Fibroblast of skin of right quadriceps (primary cell): ENCODE data around the gene TEX38.
"Not testable (repeated sequence)": the region's sequence is repeated elsewhere in the genome, so short reads cannot be mapped to it uniquely, and the experiment has no call there.

ENCODE experiments used
- DNase-seq: peaks from one replicate; pipeline ENCODE4 v3.0.0-alpha.2; 2013

The TEX38 gene

DNA sequence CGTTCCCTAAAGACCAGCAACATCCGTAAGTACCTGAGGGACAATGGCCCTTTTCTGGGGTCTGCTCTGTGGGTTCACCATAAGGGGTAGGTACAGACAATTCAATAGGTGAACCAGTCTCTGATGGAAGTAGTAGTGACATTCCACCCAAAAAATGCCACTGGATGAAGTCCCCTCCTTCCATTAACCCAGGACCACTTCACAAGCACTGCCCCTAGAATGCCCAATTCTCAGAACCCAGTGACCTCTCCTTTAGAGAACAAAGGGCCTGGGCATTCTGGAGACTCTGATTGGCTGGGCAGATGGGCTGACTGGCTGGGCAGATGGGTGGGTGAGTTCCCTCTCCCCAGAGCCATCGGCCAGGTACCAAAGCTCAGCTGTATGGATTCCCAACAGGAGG is at the start of gene TEX38:
Gene TEX38, plus strand, starts transcription at position 301 of the 400 bp plus-strand sequence. Its CDS starts 81 bp downstream, at position 382.
- no peak for DNase-seq

DNA sequence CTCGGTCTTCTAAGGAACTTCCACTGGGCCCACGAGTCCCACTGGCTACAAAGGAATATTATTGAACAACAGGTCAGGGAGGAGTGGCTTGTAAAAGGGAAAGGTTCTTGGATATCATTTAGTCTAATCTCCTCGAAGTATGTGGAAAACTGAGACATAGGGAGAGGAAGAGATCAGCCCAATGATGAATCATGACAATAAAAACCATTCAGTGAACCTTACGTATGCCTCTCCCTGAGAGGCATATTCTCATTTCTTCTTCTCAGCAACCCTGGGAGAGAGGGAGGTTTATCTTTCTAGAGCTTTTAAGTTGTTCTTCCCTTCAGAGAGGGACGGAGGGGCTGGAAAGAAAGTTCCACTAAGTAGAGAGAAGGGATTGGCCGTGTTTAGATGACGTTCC is 49.7 kb upstream of the TEX38 start:
- DNase-seq, result no peak

DNA sequence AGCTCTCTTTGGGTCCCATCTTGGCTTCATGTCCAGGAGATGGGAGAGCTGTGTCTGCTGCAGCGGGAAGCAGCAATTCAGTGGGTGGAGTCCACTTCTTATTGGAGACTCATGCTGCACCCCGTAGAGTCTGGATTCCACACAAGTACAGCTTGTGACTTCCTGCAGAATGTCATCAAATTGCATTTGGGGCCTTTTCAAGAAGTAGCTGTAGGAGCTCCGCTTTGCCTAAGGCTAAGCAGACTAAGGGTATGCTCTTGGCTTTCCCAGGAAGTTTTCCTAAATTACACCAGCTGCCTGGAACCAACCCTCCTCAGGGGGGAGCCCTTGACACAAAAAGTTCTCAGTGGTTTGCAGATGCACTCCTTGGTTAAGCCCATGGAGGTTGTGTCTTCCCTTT is 49.3 kb upstream of the TEX38 start:
- peak; percentile 25 for DNase-seq

DNA sequence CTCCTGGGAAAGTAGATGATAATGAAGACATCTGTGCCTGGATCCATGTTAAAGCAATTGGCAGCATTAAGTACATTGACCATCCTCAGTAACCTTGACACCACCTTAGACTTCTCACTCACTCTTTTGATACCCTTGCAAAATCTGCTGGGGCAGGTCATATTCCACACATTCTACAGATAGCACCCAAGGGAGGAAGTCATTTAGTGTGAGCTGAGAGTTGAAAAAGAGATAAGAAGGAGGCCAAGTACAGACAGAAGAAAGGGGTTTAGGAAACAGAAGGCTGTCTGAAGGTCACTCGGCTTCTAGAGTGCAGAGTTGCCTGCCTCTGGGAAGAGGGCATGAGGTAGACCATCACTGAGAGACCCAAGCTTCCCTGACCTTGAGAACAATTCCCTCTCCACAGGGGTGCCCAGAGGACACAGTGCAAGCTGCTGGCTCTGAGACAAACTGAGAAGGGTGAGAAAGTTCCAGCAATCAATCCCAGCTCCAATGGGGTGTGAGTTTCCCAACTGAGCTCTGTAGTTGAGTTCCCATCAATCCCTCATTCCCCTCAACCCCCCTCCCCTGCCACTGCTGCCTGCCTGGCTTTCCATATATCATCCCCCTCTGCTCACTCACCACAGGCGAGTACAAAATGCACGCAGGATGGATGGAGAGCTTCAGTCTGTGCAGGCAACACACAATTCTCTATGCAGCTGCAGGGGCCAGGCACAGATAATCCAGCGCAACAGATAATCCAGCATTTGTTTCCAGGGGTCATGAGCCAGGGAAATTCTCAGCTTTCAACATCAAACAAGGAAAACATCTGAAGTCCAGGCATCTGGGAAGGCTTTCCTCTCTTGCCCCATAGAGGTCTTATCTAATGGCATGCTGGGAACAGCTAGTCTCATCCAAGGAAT is 47.7 kb upstream of the TEX38 start:
- DNase-seq, result no peak

DNA sequence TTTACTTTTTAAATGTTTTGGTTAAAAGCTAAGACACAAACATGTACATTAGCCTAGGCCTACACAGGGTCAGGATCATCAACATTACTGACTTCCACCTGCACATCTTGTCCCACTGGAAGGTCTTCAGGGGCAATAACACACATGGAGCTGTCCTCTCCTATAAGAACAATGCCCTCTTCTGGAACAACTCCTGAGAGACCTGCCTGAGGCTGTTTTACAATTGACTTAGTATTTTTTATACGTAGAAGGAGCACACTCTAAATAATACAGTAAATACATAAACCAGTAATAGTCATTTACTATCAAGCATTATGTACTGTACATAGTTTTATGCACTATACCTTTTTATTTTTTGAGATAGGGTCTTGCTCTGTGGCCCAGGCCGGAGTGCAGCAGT is 40.9 kb upstream of the TEX38 start:
- no peak for DNase-seq

DNA sequence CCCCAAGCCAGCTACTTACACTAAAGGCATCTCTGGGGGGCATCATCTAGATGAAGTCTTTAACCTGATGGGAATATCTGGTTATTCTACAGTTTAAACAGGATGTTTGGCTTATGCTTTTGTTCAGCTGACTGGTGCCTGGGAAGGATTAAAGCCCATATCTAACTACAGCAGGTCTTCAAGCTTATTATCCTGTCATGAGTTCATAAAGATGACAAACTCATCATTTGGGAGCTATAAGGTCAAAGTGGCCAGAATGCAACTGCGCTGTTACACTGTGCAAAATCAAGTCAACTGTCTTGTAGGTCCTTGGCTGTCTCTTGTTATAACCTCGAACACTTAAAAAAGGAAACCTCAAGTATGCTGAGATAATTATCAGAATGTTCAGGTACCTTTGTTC is 36.4 kb upstream of the TEX38 start:
- DNase-seq, result no peak

DNA sequence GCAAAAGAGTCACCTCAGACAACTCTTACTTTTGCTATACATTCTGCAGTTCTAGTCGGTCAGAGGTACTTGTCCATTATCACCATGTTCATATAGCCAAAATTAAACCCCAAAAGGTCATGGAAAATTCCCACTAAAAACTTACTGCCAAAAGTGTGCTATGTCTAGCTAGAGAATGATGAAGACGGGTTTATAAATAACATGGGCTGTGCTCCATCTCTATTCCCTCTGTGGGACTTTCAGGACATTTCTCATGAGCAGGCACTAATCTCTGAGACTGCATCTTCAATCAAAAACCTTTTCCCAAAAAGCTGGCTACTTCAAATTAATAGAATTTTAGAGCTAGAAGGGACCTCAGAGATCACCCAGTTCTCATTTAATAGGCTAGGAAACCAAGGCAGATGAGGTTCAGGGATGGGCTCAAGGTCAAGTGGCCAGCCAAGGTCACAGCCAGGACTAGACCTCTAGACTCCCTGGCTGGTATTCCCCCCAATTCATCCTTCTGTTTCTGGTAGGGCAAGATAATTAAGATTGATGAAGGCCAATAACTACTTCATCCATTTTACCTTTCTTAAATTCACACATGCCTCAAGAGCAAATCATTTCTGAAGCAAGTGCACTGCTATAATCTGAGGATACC is 34.1 kb upstream of the TEX38 start:
- DNase-seq, result no peak

DNA sequence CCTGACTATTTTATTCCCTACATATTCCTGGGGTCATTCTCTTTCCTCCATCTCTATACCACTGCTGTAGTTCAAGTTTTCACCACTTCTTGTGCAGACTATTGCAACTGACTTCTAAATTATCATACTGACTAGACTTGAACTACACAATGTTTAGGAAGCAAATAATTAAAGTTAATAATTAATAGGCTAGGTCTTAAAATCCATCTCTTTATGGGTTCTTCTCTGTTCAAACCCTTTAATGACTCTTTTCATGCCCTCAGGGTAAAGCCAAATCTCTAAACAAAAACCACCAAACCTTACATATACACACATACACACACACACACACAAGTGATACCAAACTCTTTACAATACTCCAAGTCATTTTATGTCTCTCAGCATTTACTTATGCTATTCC is 32.7 kb upstream of the TEX38 start:
- no peak for DNase-seq

DNA sequence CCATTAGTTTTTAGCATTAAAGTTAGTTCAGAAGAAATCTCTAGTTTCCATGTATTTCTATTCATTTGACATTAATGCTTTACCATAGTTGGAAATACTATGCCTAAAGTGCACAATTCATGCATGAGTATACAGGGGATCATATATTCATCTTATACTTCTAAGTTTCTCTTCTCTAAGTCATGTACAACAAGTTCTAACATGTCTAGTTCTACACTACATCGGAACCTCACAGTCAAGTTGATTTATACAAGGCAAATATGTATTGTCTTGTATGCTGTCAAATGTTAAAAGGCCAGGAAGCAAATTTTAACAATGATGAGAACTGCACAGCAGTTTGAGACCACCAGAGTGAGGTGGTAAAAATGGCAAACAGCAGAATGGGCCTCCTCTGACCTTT is 32.1 kb upstream of the TEX38 start:
- DNase-seq, result no peak

DNA sequence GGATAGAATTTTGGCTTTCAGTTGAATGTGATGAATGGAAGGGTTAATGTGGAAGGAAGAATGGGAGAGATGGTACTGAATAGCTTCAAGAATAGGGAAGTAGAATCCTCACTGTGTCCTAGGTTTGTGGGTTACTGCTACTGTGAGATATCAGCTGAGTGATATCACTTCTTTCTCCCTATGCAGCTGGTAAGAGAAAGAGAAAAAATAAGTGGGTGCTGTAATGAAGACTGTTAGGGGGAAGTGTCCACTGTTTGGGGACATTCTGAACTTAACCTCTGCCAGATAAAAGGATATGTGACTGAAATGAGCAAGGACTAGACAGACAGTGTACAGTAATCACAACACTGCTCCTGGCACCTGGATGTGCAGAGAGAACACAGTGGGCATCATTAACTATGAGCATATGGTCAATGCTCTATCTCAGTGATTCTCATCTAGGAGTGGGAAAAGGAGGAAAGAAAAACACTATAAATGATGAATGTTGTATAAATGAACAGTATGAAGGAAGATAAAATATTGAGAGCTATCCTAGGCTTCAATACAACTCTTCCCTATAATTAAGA is 29.5 kb upstream of the TEX38 start:
- DNase-seq, result no peak

DNA sequence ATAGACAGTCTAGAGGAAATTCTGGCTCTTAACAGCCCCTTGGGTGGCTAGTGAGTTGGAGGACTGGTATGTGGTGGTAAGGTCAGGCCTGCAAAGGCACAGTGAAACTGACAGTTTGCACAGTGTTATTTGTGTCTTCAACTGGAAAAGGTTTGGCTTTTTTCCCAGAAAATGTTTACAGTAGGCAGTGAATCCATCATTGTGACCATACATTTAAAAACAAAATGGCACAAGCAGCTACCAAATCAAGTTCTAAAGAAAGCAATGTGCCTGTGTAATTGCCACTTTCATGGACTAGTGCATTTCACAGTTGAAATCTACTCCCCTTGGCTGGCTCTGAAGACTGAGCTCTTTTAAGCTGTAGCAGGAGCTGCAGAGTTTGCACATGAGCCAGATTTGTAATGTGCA is 28.3 kb upstream of the TEX38 start:
- peak; percentile 92 for DNase-seq

DNA sequence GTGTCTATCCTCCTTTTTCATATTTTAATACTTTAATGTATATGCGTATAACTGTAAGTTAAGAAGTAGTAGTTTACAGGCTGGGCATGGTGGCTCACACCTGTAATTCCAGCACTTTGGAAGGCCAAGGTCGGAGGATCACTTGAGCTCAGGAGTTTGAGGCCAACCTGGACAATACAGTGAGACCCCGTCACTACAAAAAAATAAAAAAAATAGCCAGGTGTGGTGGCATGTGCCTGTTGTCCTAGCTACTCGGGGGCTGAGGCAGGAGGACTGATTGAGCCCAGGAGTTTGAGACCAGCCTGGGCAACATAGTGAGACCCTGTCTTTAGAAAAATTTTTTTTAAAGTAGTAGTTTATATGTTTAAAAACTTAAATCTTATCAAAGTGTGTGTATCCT is 25.8 kb upstream of the TEX38 start:
- DNase-seq, result no peak

DNA sequence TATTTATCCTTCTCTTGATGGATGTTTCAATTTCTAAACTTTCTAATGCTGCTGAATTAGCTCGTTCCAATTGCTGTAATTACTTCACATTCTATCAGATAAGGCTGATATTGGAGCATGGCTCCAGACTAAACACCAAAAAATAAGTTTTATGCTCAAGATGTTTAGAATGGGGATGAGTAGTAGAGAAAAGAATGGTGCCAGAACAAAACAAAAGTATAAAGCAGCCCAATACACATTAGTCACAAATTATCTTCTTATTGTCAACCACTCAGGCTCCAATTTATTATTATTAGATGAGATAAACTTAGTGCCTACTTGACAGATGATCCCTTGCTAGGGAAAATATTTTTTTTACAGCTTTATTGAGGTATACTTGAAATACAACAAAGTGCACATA is 25.3 kb upstream of the TEX38 start:
- no peak for DNase-seq

DNA sequence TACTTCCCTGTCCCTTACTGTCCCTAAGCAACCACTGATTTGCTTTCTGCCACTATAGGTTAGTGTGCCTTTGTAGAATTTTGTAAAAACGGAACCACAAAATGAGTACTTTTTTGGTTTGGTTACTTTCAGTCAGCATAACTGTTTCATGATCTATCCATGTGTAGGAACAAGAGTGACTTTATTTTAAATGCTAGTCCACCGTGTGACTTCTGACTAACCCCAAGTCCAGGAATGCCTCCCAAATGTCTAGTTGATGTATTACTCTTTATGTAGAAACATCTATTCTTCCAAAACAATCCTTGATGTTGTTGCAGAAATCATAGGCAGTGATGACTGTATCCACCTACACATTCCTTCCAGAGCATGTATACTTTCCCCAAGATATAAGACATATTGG is 24.8 kb upstream of the TEX38 start:
- peak; percentile 28 for DNase-seq

DNA sequence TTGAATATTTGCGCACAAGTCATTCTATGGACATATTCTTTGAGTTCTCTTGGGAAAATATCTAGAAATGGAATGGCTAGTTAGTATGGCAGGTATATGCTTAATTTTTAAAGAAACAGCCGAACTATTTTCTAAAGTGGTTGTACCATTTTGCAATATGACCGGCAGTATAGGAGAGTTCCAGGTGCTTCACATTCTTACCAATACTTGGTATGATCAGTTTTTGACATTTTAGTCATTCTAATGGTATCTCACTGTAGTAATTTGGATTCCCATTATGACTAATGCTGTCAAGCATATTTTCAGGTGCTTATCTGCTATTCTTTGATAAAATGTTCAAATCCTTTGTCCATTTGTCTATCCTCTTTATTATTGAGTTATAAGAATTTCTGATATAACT is 24.0 kb upstream of the TEX38 start:
- no peak for DNase-seq

DNA sequence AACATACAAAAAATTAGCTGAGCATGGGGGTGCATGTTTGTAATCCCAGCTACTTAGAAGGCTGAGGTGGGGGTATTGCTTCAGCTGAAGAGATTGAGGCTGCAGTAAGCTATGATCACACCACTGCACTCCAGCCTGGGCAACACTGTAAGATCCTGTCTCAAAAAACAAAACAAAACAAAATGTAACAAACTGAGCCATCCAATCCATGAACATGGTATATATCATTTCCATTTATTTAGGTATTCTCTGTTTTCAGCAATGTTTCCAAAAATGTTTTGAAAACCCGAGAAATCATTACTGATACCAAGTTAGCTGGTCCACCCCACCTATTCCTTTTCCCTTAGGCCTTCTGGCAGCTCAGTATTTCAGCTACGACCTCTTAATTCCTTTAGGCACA is 21.9 kb upstream of the TEX38 start:
- no peak for DNase-seq

DNA sequence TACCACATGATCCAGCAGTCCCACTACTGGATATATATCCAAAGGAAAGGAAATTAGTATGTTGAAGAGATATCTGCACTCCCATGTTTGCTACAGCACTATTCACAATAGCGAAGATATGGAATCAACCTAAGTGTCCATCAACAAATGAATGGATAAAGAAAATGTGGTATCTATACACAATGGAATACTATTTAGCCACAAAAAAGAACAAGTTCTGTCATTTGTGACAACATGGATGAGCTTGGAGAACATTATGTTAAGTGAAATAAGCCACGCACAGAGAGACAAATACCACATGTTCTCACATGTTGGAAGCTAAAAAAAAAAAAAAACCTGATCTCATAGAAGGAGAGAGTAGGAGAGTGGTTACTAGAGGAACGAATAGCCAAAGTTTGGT is 21.2 kb upstream of the TEX38 start:
- DNase-seq, result no peak

DNA sequence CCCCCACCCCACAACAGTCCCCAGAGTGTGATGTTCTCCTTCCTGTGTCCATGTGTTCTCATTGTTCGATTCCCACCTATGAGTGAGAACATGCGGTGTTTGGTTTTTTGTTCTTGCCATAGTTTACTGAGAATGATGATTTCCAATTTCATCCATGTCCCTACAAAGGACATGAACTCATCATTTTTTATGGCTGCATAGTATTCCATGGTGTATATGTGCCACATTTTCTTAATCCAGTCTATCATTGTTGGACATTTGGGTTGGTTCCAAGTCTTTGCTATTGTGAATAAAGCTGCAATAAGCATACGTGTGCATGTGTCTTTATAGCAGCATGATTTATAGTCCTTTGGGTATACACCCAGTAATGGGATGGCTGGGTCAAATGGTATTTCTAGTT is 20.5 kb upstream of the TEX38 start:
- not testable (repeated sequence) for DNase-seq

DNA sequence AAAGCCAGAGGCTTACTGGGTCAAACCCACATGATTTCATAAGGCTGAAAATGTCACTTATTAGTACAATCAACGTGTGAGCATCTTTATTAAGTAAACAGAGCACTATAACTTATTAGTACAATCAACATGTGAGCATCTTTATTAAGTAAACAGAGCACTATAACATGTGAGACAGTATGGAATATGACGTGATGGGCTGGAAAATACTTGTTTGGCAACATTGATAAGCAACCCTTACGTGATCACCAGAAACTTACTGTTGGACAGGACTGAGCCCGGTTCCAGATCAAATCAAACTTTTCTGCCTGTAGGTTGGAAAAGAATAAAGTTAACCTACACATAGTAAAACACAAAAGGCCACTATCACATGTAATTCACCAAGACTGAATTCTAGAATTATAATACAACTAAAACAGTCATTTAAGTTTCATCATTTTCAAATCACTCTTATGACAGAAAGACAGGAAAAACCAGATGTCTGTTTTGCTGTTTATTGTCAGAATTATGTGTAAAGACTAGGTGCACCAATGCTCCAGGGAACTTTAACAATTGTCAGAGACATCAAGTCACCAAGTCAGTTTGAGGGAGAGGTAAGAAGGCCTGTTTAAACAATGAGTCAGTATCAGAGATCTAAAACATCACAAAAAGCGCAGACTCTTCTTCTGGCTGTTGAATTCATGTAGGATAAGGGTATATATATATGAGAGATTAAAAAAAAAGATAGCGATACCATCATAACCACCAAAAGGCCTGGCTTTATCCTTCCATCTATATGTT is 19.1 kb upstream of the TEX38 start:
- DNase-seq, result no peak

DNA sequence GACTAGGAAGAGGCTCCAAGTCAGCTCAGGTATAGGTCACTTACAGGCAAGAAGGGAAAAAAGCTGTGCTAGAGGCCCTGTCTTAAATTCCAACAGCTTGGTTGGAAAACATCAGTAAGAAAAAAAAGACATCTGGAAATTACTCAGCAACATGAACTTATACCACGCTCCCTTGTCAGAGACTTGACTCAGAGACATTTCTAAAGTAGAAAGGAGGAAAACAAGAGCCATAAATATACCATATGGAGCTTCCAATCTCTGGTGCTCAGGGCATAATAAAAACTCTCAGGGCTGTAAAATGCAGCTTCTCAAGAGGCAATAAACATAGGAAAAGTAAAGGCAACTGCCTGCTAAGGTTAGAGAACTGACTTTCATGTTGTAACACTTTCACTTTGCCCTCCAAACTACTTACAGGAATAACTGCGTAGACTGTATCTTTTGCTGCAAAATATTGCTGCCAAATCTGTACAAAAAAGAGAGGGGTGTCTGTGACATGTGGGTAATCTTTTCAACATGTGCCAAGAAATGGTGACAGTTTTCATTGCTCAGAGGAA is 18.2 kb upstream of the TEX38 start:
- peak; percentile 60 for DNase-seq

DNA sequence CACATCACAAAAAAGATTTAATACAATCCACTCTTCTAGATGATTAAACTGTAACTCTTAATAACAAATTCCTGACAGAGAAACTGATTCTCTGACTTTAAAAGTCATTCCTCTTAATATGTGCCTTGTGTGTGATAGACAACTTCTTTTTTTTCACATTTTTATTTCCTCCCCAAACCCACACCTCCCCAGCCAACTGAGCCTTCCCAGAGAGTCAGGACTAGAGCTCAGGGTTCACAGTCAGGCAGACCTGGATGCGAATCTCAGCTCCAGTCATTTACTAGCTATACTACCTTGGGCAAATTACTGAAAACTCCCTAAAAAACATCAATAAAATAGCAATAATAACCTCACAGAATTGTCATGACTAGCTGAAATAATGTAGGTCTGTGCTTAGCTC is 17.6 kb upstream of the TEX38 start:
- no peak for DNase-seq

DNA sequence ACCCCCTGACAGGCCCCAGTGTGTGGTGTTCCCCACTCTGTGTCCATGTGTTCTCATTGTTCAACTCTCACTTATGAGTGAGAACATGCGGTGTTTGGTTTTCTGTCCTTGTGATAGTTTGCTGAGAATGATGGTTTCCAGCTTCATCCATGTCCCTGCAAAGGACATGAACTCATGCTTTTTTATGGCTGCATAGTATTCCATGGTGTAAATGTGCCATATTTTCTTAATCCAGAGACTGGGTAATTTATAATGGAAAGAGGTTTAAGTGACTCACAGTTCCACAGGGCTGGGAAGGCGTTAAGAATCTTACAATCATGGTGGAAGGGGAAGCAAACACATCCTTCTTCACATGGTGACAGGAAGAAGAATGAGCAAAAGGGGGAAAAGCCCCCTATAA is 17.0 kb upstream of the TEX38 start:
- DNase-seq, result not testable (repeated sequence)

DNA sequence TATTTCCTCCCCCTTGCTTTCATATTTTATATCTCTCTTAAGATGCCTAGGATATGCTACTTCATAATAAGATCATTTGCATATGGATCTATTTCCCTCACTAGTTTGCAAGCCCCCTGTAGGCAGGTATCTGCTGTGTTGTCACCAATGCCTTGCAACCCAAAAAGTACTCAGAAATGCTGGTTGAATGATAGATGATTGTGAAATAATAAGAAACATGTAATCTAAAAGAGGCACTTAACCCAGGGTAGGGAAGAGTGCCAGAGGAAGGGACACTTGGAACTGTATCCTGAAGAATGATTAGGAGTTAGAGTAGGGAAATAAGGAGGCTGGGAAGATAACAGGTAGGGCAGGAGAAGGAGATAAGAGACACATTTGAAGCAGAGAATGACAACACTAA is 15.8 kb upstream of the TEX38 start:
- DNase-seq, result no peak
